ENCODE results near the gene AKAP13. TPM values are rescaled to one million over a fixed set of nuclear protein-coding genes. Genes with fewer than 3 reads are reported as not detected.

Gene AKAP13
- total RNA-seq, 1 donor from 2014 or later: 114 TPM

DNA sequence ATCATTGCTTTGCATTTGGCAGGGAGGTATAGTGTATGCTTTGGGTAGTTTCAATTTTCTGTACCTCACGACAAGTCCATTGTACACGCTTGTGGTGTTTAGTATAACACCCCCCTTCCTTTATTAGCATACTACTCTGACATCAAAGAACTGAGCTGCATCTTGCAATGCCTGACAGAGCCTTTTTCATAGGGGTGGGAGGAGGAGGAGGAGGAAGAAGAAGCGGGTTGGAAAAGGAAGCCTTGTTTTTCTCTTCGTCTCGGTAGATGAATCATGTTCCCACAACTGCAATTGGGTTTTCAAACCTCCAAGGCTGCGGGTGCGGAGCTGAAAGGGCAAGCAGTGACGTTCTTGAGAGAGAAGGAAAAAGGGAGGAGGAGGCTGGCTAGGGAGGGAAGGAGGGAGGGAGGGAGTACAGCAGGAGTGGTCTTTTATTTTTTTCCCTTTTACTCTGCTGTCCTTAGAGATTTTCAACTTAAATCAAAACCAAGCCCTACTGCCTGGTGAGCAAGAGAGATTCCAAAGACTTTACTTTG lies 238.6 kb downstream of the AKAP13 start:
- peaks cover 31% of the 10 kb centered on the region for H3K4me1 Mint-ChIP-seq (ENCODE audit: low read depth)
- H3K9me3 Mint-ChIP-seq (ENCODE audit: low read depth): no peaks in the 10 kb centered on the region
- TF ChIP-seq, protein P1, sequence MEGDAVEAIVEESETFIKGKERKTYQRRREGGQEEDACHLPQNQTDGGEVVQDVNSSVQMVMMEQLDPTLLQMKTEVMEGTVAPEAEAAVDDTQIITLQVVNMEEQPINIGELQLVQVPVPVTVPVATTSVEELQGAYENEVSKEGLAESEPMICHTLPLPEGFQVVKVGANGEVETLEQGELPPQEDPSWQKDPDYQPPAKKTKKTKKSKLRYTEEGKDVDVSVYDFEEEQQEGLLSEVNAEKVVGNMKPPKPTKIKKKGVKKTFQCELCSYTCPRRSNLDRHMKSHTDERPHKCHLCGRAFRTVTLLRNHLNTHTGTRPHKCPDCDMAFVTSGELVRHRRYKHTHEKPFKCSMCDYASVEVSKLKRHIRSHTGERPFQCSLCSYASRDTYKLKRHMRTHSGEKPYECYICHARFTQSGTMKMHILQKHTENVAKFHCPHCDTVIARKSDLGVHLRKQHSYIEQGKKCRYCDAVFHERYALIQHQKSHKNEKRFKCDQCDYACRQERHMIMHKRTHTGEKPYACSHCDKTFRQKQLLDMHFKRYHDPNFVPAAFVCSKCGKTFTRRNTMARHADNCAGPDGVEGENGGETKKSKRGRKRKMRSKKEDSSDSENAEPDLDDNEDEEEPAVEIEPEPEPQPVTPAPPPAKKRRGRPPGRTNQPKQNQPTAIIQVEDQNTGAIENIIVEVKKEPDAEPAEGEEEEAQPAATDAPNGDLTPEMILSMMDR (IDR thresholded peaks at IDR 0.05; ENCODE audit: unreplicated experiment): no peak

DNA sequence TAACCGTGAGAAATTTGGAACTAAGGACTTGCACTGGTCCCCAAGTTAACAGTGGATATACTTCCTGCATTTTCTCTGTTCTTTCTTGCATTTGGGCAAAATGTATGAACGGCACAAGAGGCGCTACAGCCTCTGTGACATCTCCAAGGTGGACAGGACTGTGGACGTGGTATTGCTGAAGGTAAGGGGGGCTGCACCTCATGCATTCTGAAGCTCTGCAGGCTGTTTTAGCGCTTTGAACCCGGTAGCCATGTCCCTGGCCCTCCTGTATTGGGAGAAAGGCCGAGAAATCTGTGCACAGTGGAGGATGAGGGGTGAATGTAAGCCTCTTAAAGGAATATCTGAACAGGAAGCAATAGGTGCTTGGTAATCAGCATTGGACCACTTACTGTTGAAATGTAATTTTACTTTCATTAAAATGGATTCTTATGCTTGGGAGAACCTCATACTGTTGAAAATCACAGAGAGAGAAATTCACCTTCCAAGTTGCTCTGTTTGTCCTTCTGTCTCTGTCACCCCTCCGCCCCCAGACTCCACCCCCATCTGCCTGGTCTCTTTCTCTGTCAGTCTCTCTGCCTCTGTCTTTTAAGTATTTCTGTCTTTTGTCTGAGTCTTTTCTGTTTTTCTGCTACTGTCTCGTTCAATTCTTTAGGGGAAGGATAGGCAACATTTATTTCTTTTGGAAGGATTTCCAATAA lies 239.7 kb downstream of the AKAP13 start:
- no peak overlapping the region for H3K4me3 Mint-ChIP-seq (ENCODE audit: low read depth)
- TF ChIP-seq, protein P1 (IDR thresholded peaks at IDR 0.05; ENCODE audit: unreplicated experiment): no peak
- H3K36me3 Mint-ChIP-seq (ENCODE audit: insufficient read depth): no peaks in the 10 kb centered on the region
- no peaks in the 10 kb centered on the region for H3K9me3 Mint-ChIP-seq (ENCODE audit: low read depth)
- no peak overlapping the region for H3K27ac Mint-ChIP-seq
- H3K4me1 Mint-ChIP-seq (ENCODE audit: low read depth): peaks cover 28% of the 10 kb centered on the region
- H3K27me3 Mint-ChIP-seq: no peaks in the 10 kb centered on the region
- no peak for DNase-seq (ENCODE audit: low spot score, unreplicated experiment)

More for the DNA sequence above, 238.6 kb downstream of the AKAP13 start:
- no peak for DNase-seq (ENCODE audit: low spot score, unreplicated experiment)
- no peaks in the 10 kb centered on the region for H3K27me3 Mint-ChIP-seq
- H3K36me3 Mint-ChIP-seq (ENCODE audit: insufficient read depth): no peaks in the 10 kb centered on the region
- no peak overlapping the region for H3K27ac Mint-ChIP-seq
- no peak overlapping the region for H3K4me3 Mint-ChIP-seq (ENCODE audit: low read depth)

DNA sequence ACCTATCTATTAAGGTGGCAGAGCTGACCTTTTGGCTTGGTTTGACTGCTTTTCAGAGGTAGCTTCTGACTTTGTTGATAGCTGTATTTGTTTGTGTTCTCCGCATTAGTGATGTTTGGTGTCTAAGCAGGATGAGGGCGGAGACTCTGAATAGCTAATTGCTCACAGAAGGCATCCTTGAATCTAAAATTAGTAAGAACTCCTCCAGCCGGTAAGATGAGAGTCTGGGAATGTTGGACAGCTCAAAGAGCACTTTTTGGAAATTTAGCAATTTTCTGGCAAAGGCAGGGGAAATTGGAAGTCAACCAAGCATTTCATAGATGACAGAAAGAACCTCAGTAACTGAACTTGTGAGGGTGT lies 240.3 kb downstream of the AKAP13 start:
- TF ChIP-seq, protein P1 (IDR thresholded peaks at IDR 0.05; ENCODE audit: unreplicated experiment): no peak
- H3K4me1 Mint-ChIP-seq (ENCODE audit: low read depth): peaks cover 23% of the 10 kb centered on the region
- no peaks in the 10 kb centered on the region for H3K36me3 Mint-ChIP-seq (ENCODE audit: insufficient read depth)
- no peak overlapping the region for H3K4me3 Mint-ChIP-seq (ENCODE audit: low read depth)
- DNase-seq (ENCODE audit: low spot score, unreplicated experiment): no peak
- no peaks in the 10 kb centered on the region for H3K9me3 Mint-ChIP-seq (ENCODE audit: low read depth)
- H3K27me3 Mint-ChIP-seq: no peaks in the 10 kb centered on the region
- H3K27ac Mint-ChIP-seq: no peak overlapping the region

DNA sequence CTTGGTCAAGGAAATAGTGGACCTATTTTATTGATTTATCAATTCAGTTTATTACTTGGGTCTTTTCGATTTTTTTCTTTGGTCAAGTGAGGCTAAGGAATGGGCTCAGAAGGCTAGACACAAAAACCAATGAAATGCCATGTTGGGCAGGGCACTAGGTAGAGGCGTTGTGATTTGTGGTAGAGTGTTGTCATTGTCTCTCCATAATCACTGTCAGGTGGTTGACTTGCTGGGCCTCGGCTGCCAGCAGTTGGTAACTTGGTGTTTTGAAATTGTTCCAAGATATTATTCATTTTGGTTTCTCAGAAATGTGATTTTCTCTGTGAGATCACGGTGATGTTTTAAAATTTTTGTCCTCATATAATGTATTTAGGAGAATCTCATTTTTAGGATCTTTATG lies 240.7 kb downstream of the AKAP13 start:
- H3K4me3 Mint-ChIP-seq (ENCODE audit: low read depth): no peak overlapping the region
- no peaks in the 10 kb centered on the region for H3K27me3 Mint-ChIP-seq
- no peak overlapping the region for H3K27ac Mint-ChIP-seq
- H3K4me1 Mint-ChIP-seq (ENCODE audit: low read depth): peaks cover 18% of the 10 kb centered on the region
- no peak for DNase-seq (ENCODE audit: low spot score, unreplicated experiment)
- TF ChIP-seq, protein P1 (IDR thresholded peaks at IDR 0.05; ENCODE audit: unreplicated experiment): no peak
- no peaks in the 10 kb centered on the region for H3K36me3 Mint-ChIP-seq (ENCODE audit: insufficient read depth)
- H3K9me3 Mint-ChIP-seq (ENCODE audit: low read depth): no peaks in the 10 kb centered on the region

DNA sequence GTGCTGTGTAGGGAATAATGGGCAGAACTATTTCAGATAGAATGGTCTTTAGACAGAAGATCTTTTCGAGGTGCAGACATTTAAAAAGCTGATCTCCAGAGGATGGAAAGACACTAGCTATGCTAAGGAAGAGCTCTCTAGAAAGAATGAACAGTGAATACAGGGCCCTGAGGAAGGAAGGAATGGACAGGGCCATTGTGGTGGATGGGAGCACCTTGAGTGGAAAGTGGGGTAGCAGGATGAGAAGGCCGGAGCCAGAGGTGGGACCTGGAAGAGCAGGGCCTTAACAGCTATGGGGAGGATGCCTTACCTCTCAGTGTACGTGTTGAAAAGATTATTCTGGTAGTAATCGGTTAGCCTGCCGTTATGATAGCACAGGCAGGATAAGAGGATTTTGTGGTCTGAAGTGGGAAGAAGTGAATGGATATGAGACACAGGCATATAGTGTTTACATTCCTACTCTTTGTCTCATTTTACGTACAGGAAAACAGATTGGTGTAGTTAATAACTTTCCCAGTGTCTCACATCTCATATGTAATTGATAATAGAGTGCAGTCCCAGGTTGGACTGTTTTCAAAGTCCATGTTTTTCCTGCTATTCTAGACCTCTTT lies 241.9 kb downstream of the AKAP13 start:
- no peaks in the 10 kb centered on the region for H3K27me3 Mint-ChIP-seq
- DNase-seq (ENCODE audit: low spot score, unreplicated experiment): no peak
- H3K27ac Mint-ChIP-seq: peak overlapping the region; percentile 8
- no peak overlapping the region for H3K4me3 Mint-ChIP-seq (ENCODE audit: low read depth)
- no peaks in the 10 kb centered on the region for H3K9me3 Mint-ChIP-seq (ENCODE audit: low read depth)
- H3K4me1 Mint-ChIP-seq (ENCODE audit: low read depth): peaks cover 17% of the 10 kb centered on the region
- TF ChIP-seq, protein P1 (IDR thresholded peaks at IDR 0.05; ENCODE audit: unreplicated experiment): no peak
- H3K36me3 Mint-ChIP-seq (ENCODE audit: insufficient read depth): peaks cover 3% of the 10 kb centered on the region

Measured in progenitor cell of endocrine pancreas (in vitro differentiated cells).